H9 (cell line): Measurements from ENCODE around the gene POLR1C. TPM values are rescaled to one million over a fixed set of nuclear protein-coding genes. Genes with fewer than 3 reads are reported as not detected.
A peak's percentile ranks its signal among the peaks of the same experiment; 100 is the strongest.

ENCODE experiments used
- DNase-seq: peaks from one replicate; pipeline ENCODE4 v3.0.0-alpha.2; 2017
- H2AFZ ChIP-seq: one replicate; pipeline ENCODE4 v1.6.1; 2013; ENCODE audit warnings: mild to moderate bottlenecking, low read length, control low read depth, moderate library complexity
- H2AK5ac ChIP-seq: 2 replicates; pipeline ENCODE4 v1.6.1; 2013; ENCODE audit warnings: low read length, control low read depth, mixed read lengths; ENCODE audit not compliant: insufficient read length
- H2BK120ac ChIP-seq: one replicate; pipeline ENCODE4 v1.6.1; 2013; ENCODE audit warnings: low read depth, mild to moderate bottlenecking, low read length, control low read depth, inconsistent platforms; ENCODE audit not compliant: poor library complexity, severe bottlenecking
- H2BK12ac ChIP-seq: 2 replicates; pipeline ENCODE4 v1.6.1; 2013; ENCODE audit warnings: low read length, control low read depth, mixed read lengths, low read depth; ENCODE audit not compliant: insufficient read length
- H2BK15ac ChIP-seq: 2 replicates; pipeline ENCODE4 v1.6.1; 2013; ENCODE audit warnings: low read depth, low read length, control low read depth
- H2BK20ac ChIP-seq: one replicate; pipeline ENCODE4 v1.6.1; 2013; ENCODE audit warnings: low read depth, mild to moderate bottlenecking, low read length, control low read depth, inconsistent platforms; ENCODE audit not compliant: poor library complexity, severe bottlenecking
- H2BK5ac ChIP-seq: 2 replicates; pipeline ENCODE4 v1.6.1; 2013; ENCODE audit warnings: low read length, control low read depth, mixed read lengths; ENCODE audit not compliant: insufficient read length
- H3K14ac ChIP-seq: 2 replicates; pipeline ENCODE4 v1.6.1; 2013; ENCODE audit warnings: low read length, control low read depth; ENCODE audit not compliant: insufficient read depth
- H3K18ac ChIP-seq: 2 replicates; pipeline ENCODE4 v1.6.1; 2013; ENCODE audit warnings: low read depth, mild to moderate bottlenecking, mixed read lengths, low read length, control low read depth; ENCODE audit not compliant: insufficient read length
- H3K23ac ChIP-seq: 2 replicates; pipeline ENCODE4 v1.6.1; 2013; ENCODE audit warnings: low read length, control low read depth, mixed read lengths, low read depth; ENCODE audit not compliant: insufficient read length
- H3K23me2 ChIP-seq: 2 replicates; pipeline ENCODE4 v1.6.1; 2013; ENCODE audit warnings: low read depth, mild to moderate bottlenecking, mixed read lengths, low read length, control low read depth; ENCODE audit not compliant: insufficient read length, poor library complexity, severe bottlenecking
- H3K27ac ChIP-seq: 2 replicates; pipeline ENCODE4 v1.5.1; 2013; ENCODE audit warnings: low read length, control low read depth, mixed read lengths, low read depth; ENCODE audit not compliant: insufficient read length
- H3K27me3 ChIP-seq: 2 replicates; pipeline ENCODE4 v1.6.1; 2013; ENCODE audit warnings: low read length, control low read depth, inconsistent platforms; ENCODE audit not compliant: insufficient read depth
- H3K4ac ChIP-seq: 2 replicates; pipeline ENCODE4 v1.6.1; 2013; ENCODE audit warnings: low read depth, mild to moderate bottlenecking, control low read depth, inconsistent platforms, low read length, moderate library complexity
- H3K4me1 ChIP-seq: 2 replicates; pipeline ENCODE4 v1.6.1; 2013; ENCODE audit warnings: low read length, control low read depth, inconsistent platforms; ENCODE audit not compliant: insufficient read depth
- H3K4me2 ChIP-seq: 2 replicates; pipeline ENCODE4 v1.6.1; 2013; ENCODE audit warnings: low read length, control low read depth, mixed read lengths; ENCODE audit not compliant: insufficient read length, insufficient read depth
- H3K56ac ChIP-seq: 2 replicates; pipeline ENCODE4 v1.6.1; 2013; ENCODE audit warnings: low read depth, mild to moderate bottlenecking, mixed read lengths, low read length, control low read depth; ENCODE audit not compliant: insufficient read length
- H3K79me1 ChIP-seq: 2 replicates; pipeline ENCODE4 v1.6.1; 2013; ENCODE audit warnings: low read depth, mild to moderate bottlenecking, moderate library complexity, low read length, control low read depth, inconsistent platforms; ENCODE audit not compliant: insufficient read depth, poor library complexity, severe bottlenecking
- H3K79me2 ChIP-seq: 2 replicates; pipeline ENCODE4 v1.6.1; 2013; ENCODE audit warnings: low read length, control low read depth, inconsistent platforms; ENCODE audit not compliant: insufficient read depth
- H3K9ac ChIP-seq: 2 replicates; pipeline ENCODE4 v1.6.1; 2013; ENCODE audit warnings: low read length, control low read depth, mixed read lengths; ENCODE audit not compliant: insufficient read length; ENCODE audit errors: extremely low read depth
- H3K9me3 ChIP-seq: one replicate; pipeline ENCODE4 v1.6.1; 2013; ENCODE audit warnings: low read depth, low read length, inconsistent platforms; ENCODE audit not compliant: control insufficient read depth
- H3T11ph ChIP-seq: one replicate; pipeline ENCODE4 v1.6.1; 2013; ENCODE audit warnings: mild to moderate bottlenecking, low read length, control low read depth, inconsistent platforms
- H4K20me1 ChIP-seq: one replicate; pipeline ENCODE4 v1.6.1; 2013; ENCODE audit not compliant: control insufficient read depth, insufficient read length, insufficient read depth
- H4K5ac ChIP-seq: 2 replicates; pipeline ENCODE4 v1.6.1; 2013; ENCODE audit warnings: low read depth, mild to moderate bottlenecking, mixed read lengths, low read length, control low read depth; ENCODE audit not compliant: insufficient read length
- H4K8ac ChIP-seq: replicated peaks from 2 replicates; pipeline ENCODE4 v1.6.1; 2013; ENCODE audit warnings: low read length, control low read depth, mixed read lengths, low read depth; ENCODE audit not compliant: insufficient read length
- H4K91ac ChIP-seq: 2 replicates; pipeline ENCODE4 v1.6.1; 2013; ENCODE audit warnings: low read depth, mild to moderate bottlenecking, moderate library complexity, mixed read lengths, low read length, control low read depth; ENCODE audit not compliant: insufficient read length
- H3K27ac Mint-ChIP-seq, 3 experiments: 2 replicates in 2 of 3; 3 replicates in 1 of 3; pipeline ENCODE4 v1.8.0; 2020 to 2021; ENCODE audit warnings: mixed read lengths in 3 of 3, mild to moderate bottlenecking in 1 of 3, moderate library complexity in 1 of 3
- H3K27me3 Mint-ChIP-seq: 2 replicates; pipeline ENCODE4 v1.8.0; 2021; ENCODE audit warnings: low read depth, mild to moderate bottlenecking, moderate library complexity, mixed read lengths
- H3K36me3 Mint-ChIP-seq, 3 experiments: 2 replicates in 2 of 3; 3 replicates in 1 of 3; pipeline ENCODE4 v1.8.0; 2020 to 2021; ENCODE audit warnings: low read depth in 3 of 3, mixed read lengths in 3 of 3; ENCODE audit not compliant: insufficient read depth in 1 of 3
- H3K4me1 Mint-ChIP-seq, 2 experiments: 2 replicates each; pipeline ENCODE4 v1.8.0; 2020; ENCODE audit warnings: mixed read lengths in 2 of 2
- H3K4me3 Mint-ChIP-seq, 2 experiments: 2 replicates in 1 of 2; 3 replicates in 1 of 2; pipeline ENCODE4 v1.8.0; 2020 to 2021; ENCODE audit warnings: mild to moderate bottlenecking in 2 of 2, mixed read lengths in 2 of 2, moderate library complexity in 1 of 2
- H3K9me3 Mint-ChIP-seq, 2 experiments: 2 replicates in 1 of 2; 3 replicates in 1 of 2; pipeline ENCODE4 v1.8.0; 2020; ENCODE audit warnings: mild to moderate bottlenecking in 2 of 2, mixed read lengths in 2 of 2, moderate library complexity in 1 of 2
- CTCF ChIP-seq: fragments of 200-600 bp; sonication (generic); conservative IDR thresholded peaks from 3 replicates; pipeline ENCODE4 v1.8.0; 2021; ENCODE audit warnings: antibody characterized with exemption, mild to moderate bottlenecking
- WGBS: extraction: QIAGEN DNeasy Blood & Tissue Kit; methylation state at CpG from one replicate; pipeline ENCODE4 v1.1.7; 2013; ENCODE audit warnings: missing lambda C conversion rate, low lambda C conversion rate, mixed read lengths; ENCODE audit not compliant: insufficient read length; ENCODE audit errors: extremely low coverage; 5-methylcytosine and 5-hydroxymethylcytosine counted together
- total RNA-seq: library from RNA; stranded (reverse); gene quantifications from 2 replicates; pipeline ENCODE4 v1.2.1, GENCODE V29; 2021

POLR1C gene
- total RNA-seq, 1 experiment from 2014 or later = 75.8 TPM

- Histone ChIP-seq H2BK15ac (no peak overlapping the region), H3K14ac (no peak overlapping the region; the same call in 1 of the 2 replicates), H3T11ph (no peak overlapping the region), H2BK20ac (no peak overlapping the region), H3K4ac (no peak overlapping the region), H4K8ac (no peak overlapping the region), H3K56ac (no peak overlapping the region), H2AK5ac (no peak overlapping the region), H3K9ac (no peak overlapping the region), H3K4me1 (peaks cover 6% of the 10 kb centered on the region; the same call in 1 of the 2 replicates), H3K18ac (no peak overlapping the region), H3K4me2 (no peak overlapping the region), H3K23ac (no peak overlapping the region), H4K20me1 (peaks cover 2% of the 10 kb centered on the region), H3K23me2 (no peaks in the 10 kb centered on the region), H3K27me3 (no peaks in the 10 kb centered on the region), H3K9me3 (no peaks in the 10 kb centered on the region), H2AFZ (no peak overlapping the region), H3K79me2 (no peaks in the 10 kb centered on the region; the same call in 1 of the 2 replicates), H4K5ac (no peak overlapping the region), H2BK12ac (no peak overlapping the region), H3K79me1 (peaks cover 16% of the 10 kb centered on the region), H2BK5ac (no peak overlapping the region), H2BK120ac (no peak overlapping the region), H4K91ac (no peak overlapping the region), H3K27ac (no peak overlapping the region)
- peak overlapping the region in 2 of 3 experiments; percentile 87 to 92; a peak in 5 of 7 replicates for H3K27ac Mint-ChIP-seq
- H3K9me3 Mint-ChIP-seq = no peaks in the 10 kb centered on the region
- no peak for TF ChIP-seq CTCF
- H3K27me3 Mint-ChIP-seq = no peaks in the 10 kb centered on the region
- DNase-seq = no peak
- peaks cover 30 to 37% of the 10 kb centered on the region in 2 experiments for H3K4me1 Mint-ChIP-seq
- H3K36me3 Mint-ChIP-seq = peaks cover 0 to 4% (median 0%) of the 10 kb centered on the region in 3 experiments; a peak in 3 of 7 replicates
- WGBS = no CpG with 5 or more reads among the region's 10 CpGs
- 0 out of 5 replicates have a peak overlapping the region, but pooled peaks of 1 of the 2 experiments have one; percentile 15 for H3K4me3 Mint-ChIP-seq
Measured at GRCh38 chr6:43491750-43492661, 24.9 kb upstream of the POLR1C start.
